Keratinocyte (primary cell): ENCODE measurements around the gene ITGA2. TPM values are rescaled to one million over a fixed set of nuclear protein-coding genes. Genes with fewer than 3 reads are reported as not detected.

Source experiments
- DNase-seq: peaks from one replicate; pipeline ENCODE4 v3.0.0-alpha.2; 2011; ENCODE audit warnings: low read depth, missing footprints, low spot score
- FAIRE-seq: peaks from 2 replicates; lab custom pipeline; 2011; peaks lifted over from hg19 to GRCh38; lab: Jason Lieb, UNC
- H2AFZ ChIP-seq: 2 replicates; pipeline ENCODE4 v1.6.0; 2012; ENCODE audit warnings: low read length, control low read depth, inconsistent platforms; ENCODE audit not compliant: control insufficient read depth
- H3K27ac ChIP-seq: 2 replicates; pipeline ENCODE4 v1.5.1; 2011; ENCODE audit warnings: low read length; ENCODE audit not compliant: control insufficient read depth, insufficient read depth
- H3K27me3 ChIP-seq: 3 replicates; pipeline ENCODE4 v1.6.0; 2011; ENCODE audit warnings: low read length; ENCODE audit not compliant: control insufficient read depth, insufficient read depth; ENCODE audit errors: extremely low read depth
- H3K36me3 ChIP-seq, 2 experiments: 2 replicates in 1 of 2; 3 replicates in 1 of 2; pipeline ENCODE4 v1.5.1; 2011; ENCODE audit warnings: low read length in 2 of 2, mild to moderate bottlenecking in 1 of 2; ENCODE audit not compliant: control insufficient read depth in 2 of 2, insufficient read depth in 2 of 2; ENCODE audit errors: extremely low read depth in 1 of 2
- H3K4me1 ChIP-seq: 3 replicates; pipeline ENCODE4 v1.5.1; 2011; ENCODE audit warnings: low read length; ENCODE audit not compliant: control insufficient read depth, insufficient read depth; ENCODE audit errors: extremely low read depth
- H3K4me2 ChIP-seq: 3 replicates; pipeline ENCODE4 v1.6.0; 2011; ENCODE audit warnings: low read depth, low read length; ENCODE audit not compliant: control insufficient read depth, insufficient read depth; ENCODE audit errors: extremely low read depth
- H3K4me3 ChIP-seq, 3 experiments: fragments of 200-600 bp in 1 of 3; sonication (generic) in 1 of 3; 2 replicates in 2 of 3; 3 replicates in 1 of 3; pipeline ENCODE4 v1.5.1; 2011 to 2016; ENCODE audit warnings: low read length in 3 of 3, mild to moderate bottlenecking in 3 of 3, control low read depth in 2 of 3, inconsistent platforms in 1 of 3, low read depth in 1 of 3, mixed read lengths in 1 of 3, mixed run types in 1 of 3, moderate library complexity in 1 of 3; ENCODE audit not compliant: control insufficient read depth in 2 of 3, insufficient read depth in 2 of 3; ENCODE audit errors: extremely low read depth in 1 of 3
- H3K79me2 ChIP-seq: 2 replicates; pipeline ENCODE4 v1.6.0; 2012; ENCODE audit warnings: low read length; ENCODE audit not compliant: control insufficient read depth, insufficient read depth
- H3K9ac ChIP-seq: 3 replicates; pipeline ENCODE4 v1.6.0; 2011; ENCODE audit warnings: low read length; ENCODE audit not compliant: control insufficient read depth, insufficient read depth; ENCODE audit errors: extremely low read depth
- H3K9me1 ChIP-seq: 3 replicates; pipeline ENCODE4 v1.6.0; 2011; ENCODE audit warnings: low read length; ENCODE audit not compliant: control insufficient read depth, insufficient read depth; ENCODE audit errors: extremely low read depth
- H3K9me3 ChIP-seq: 2 replicates; pipeline ENCODE4 v1.5.1; 2012; ENCODE audit warnings: low read depth, low read length; ENCODE audit not compliant: control insufficient read depth
- H4K20me1 ChIP-seq: 3 replicates; pipeline ENCODE4 v1.6.0; 2011; ENCODE audit warnings: low read length; ENCODE audit not compliant: control insufficient read depth, insufficient read depth; ENCODE audit errors: extremely low read depth
- CTCF ChIP-seq, 3 experiments: IDR thresholded peaks in 1 of 3; conservative IDR thresholded peaks in 1 of 3; optimal IDR thresholded peaks in 1 of 3; 2 replicates in 2 of 3; 3 replicates in 1 of 3; pipeline versions ENCODE3 to v1.5.1; 2011; ENCODE audit warnings: low read length in 3 of 3, mild to moderate bottlenecking in 3 of 3, moderate library complexity in 2 of 3, control low read depth in 1 of 3, inconsistent platforms in 1 of 3; ENCODE audit not compliant: insufficient read depth in 2 of 3; ENCODE audit errors: extremely low read depth in 1 of 3
- EZH2 ChIP-seq: IDR thresholded peaks from one replicate; pipeline ENCODE4 v1.6.1; 2012; ENCODE audit warnings: inconsistent platforms, mild to moderate bottlenecking, low read length, moderate library complexity
- dilution Hi-C: fragments of 300-500 bp; cut with MboI; formaldehyde crosslinking; loops from one replicate; pipeline ENCODE4 v1.7.0; 2020; ENCODE audit warnings: low sequenced_read_pairs; ENCODE audit not compliant: extremely low pct_ligation_motif_present
- polyA plus RNA-seq, 5 experiments: library from polyadenylated mRNA; depleted of rRNA in 3 of 5; stranded (reverse) in 3 of 5; stranded (forward) in 1 of 5; unstranded in 1 of 5; fragments of >200 nt; gene quantifications; 1 replicate in 1 of 5; 2 replicates in 3 of 5; 3 replicates in 1 of 5; pipeline versions ENCODE4 v1.2.1 to v1.2.3, GENCODE V29; 2011 to 2012; ENCODE audit warnings: missing spikeins in 2 of 5, low read depth in 1 of 5, low replicate concordance in 1 of 5

ITGA2 gene
- polyA plus RNA-seq, 1 donor (not counting 4 experiments of a cell fraction or from before 2014, with no cell fraction given), result 112 TPM

- Histone ChIP-seq H3K79me2 (peaks cover 7% of the 10 kb centered on the region), H4K20me1 (no peaks in the 10 kb centered on the region), H3K9me3 (no peaks in the 10 kb centered on the region), H3K9ac (no peak overlapping the region), H3K27ac (no peak overlapping the region), H3K4me1 (no peaks in the 10 kb centered on the region), H2AFZ (no peak overlapping the region), H3K9me1 (no peaks in the 10 kb centered on the region), H3K36me3 (peaks cover 27 to 53% of the 10 kb centered on the region in 2 experiments), H3K27me3 (no peaks in the 10 kb centered on the region), H3K4me2 (no peak overlapping the region), H3K4me3 (no peak overlapping the region)
- no peak for TF ChIP-seq CTCF (optimal IDR thresholded peaks at IDR 0.05 in 1 of 3, IDR thresholded peaks at IDR 0.05 in 1 of 3, conservative IDR thresholded peaks at IDR 0.05 in 1 of 3; ENCODE audit: extremely low read depth in 1 of 3, insufficient read depth in 2 of 3, low read length in 3 of 3)
- TF ChIP-seq EZH2, result no peak
- dilution Hi-C loops, result no loop called here
- DNase-seq, result no peak
- FAIRE-seq, result no peak
Observed at GRCh38 chr5:53052499-53052898, 63.3 kb downstream of the ITGA2 start.

DNA sequence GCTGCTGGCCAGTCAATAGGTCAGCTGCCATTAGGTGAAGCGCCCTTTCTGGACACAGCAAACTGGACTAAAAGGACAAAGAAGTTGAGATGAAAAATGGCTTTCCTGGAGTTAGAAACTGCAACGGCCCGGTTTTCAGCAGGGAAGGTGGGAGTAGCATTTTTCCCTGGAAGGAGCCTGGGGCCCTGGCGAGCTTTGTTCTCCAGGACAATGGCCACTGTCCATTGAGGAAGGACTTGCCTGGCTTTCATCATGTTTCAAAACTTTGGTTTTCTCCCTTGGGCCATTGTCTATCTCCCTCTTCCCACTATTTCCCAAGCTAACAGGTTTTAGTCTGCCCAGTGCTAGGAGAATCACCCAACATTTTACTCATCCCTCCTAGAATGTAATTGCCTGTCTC is 64.2 kb downstream of the ITGA2 start:
- peaks cover 2% of the 10 kb centered on the region for H3K79me2 ChIP-seq
- dilution Hi-C loops, result no loop called here
- no peak overlapping the region for H3K4me3 ChIP-seq
- no peaks in the 10 kb centered on the region for H3K4me1 ChIP-seq
- H4K20me1 ChIP-seq, result no peaks in the 10 kb centered on the region
- no peaks in the 10 kb centered on the region for H3K9me1 ChIP-seq
- H3K27ac ChIP-seq, result no peak overlapping the region
- no peak overlapping the region for H2AFZ ChIP-seq
- no peaks in the 10 kb centered on the region for H3K27me3 ChIP-seq
- TF ChIP-seq EZH2 (no peak), CTCF (optimal IDR thresholded peaks at IDR 0.05 in 1 of 3, IDR thresholded peaks at IDR 0.05 in 1 of 3, conservative IDR thresholded peaks at IDR 0.05 in 1 of 3; ENCODE audit: extremely low read depth in 1 of 3, insufficient read depth in 2 of 3, low read length in 3 of 3) (no peak)
- no peak overlapping the region for H3K9ac ChIP-seq
- H3K36me3 ChIP-seq, result peaks cover 24 to 52% of the 10 kb centered on the region in 2 experiments
- no peak overlapping the region for H3K4me2 ChIP-seq
- no peak for DNase-seq
- no peaks in the 10 kb centered on the region for H3K9me3 ChIP-seq
- no peak for FAIRE-seq
